ENCODE results near the gene CTNNBL1. TPM values are rescaled to one million over a fixed set of nuclear protein-coding genes. Genes with fewer than 3 reads are reported as not detected.

Gene CTNNBL1
- total RNA-seq, 6 experiments from 2014 or later = 16.3 to 41.8 (median 28.8) TPM

DNA sequence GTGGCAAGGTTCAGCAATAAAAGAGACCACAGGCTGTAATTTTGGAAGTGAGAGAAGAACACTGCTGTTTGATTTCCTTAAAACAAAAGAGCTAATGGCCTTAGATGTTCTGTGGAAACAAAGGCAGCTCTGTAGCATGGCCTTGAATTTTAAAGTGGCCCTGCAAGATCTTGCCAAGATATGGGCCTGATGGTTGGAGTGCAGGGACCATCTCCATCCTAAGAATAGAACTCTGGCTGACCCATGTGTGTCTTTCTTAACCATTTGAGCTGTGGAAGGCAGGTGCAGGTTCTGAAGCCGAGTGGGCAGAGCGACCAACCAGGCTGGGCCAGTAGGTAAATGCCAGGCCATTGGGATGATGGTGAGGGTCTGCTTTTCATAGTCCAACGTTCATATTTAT is 135.3 kb downstream of the CTNNBL1 start:
- intact Hi-C loops (cut with DNase I) = no loop called here
- Histone ChIP-seq H3K36me3 (no peaks in the 10 kb centered on the region), H3K4me1 (no peaks in the 10 kb centered on the region), H3K27me3 (no peaks in the 10 kb centered on the region), H3K9me3 (no peaks in the 10 kb centered on the region), H3K27ac (no peak overlapping the region), H3K4me3 (no peak overlapping the region)
- ATAC-seq (no peak), DNase-seq (no peak)
- TF ChIP-seq POLR2A (IDR thresholded peaks at IDR 0.05) = no peak
- TF ChIP-seq, protein P1, sequence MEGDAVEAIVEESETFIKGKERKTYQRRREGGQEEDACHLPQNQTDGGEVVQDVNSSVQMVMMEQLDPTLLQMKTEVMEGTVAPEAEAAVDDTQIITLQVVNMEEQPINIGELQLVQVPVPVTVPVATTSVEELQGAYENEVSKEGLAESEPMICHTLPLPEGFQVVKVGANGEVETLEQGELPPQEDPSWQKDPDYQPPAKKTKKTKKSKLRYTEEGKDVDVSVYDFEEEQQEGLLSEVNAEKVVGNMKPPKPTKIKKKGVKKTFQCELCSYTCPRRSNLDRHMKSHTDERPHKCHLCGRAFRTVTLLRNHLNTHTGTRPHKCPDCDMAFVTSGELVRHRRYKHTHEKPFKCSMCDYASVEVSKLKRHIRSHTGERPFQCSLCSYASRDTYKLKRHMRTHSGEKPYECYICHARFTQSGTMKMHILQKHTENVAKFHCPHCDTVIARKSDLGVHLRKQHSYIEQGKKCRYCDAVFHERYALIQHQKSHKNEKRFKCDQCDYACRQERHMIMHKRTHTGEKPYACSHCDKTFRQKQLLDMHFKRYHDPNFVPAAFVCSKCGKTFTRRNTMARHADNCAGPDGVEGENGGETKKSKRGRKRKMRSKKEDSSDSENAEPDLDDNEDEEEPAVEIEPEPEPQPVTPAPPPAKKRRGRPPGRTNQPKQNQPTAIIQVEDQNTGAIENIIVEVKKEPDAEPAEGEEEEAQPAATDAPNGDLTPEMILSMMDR (IDR thresholded peaks at IDR 0.05) = no peak
- 100% methylated on average over 2 of the region's 3 CpGs for WGBS (ENCODE audit: insufficient coverage, low coverage, low lambda C conversion rate, missing lambda C conversion rate)

DNA sequence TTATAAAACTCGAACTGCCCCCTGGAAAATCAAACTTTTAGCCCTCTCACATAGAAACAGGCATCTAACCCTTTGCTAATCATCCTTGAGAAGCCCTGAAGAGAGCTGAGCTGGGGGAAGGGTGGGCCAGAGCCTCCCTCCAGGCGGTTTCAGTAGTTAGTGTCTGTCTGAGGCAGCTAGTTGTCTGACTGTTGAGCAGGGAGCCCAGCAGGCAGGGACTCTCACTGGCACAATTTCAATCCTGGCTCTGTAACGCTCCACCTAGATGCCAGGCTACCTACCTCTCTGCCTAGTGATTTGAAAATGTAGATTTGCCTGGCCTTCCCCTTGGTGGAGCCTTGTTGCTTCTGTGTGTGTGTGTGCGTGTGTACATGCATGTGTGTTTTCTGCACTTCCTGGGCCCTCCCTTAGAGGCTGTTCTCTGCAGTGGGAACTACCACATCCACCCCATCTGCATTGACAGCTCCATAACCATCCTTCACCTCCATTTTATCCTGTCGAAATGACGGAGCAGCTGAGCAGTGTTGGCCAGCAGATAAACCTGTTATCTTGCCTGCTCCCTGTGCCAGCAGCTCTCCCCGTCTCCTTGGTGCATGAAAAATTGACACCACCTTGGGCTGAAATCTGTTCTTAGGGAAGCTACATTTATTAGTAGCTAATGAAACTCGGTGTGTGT is 139.5 kb downstream of the CTNNBL1 start:
- H3K27me3 ChIP-seq = no peaks in the 10 kb centered on the region
- no peaks in the 10 kb centered on the region for H3K9me3 ChIP-seq
- no peaks in the 10 kb centered on the region for H3K36me3 ChIP-seq
- TF ChIP-seq, protein P1 (IDR thresholded peaks at IDR 0.05) = no peak
- TF ChIP-seq POLR2A (IDR thresholded peaks at IDR 0.05) = no peak
- no peak for ATAC-seq
- no peaks in the 10 kb centered on the region for H3K4me1 ChIP-seq
- no peak overlapping the region for H3K27ac ChIP-seq
- intact Hi-C loops (cut with DNase I) = no loop called here
- 100% methylated on average over 5 of the region's 8 CpGs for WGBS (ENCODE audit: insufficient coverage, low coverage, low lambda C conversion rate, missing lambda C conversion rate)
- no peak overlapping the region for H3K4me3 ChIP-seq
- no peak for DNase-seq

DNA sequence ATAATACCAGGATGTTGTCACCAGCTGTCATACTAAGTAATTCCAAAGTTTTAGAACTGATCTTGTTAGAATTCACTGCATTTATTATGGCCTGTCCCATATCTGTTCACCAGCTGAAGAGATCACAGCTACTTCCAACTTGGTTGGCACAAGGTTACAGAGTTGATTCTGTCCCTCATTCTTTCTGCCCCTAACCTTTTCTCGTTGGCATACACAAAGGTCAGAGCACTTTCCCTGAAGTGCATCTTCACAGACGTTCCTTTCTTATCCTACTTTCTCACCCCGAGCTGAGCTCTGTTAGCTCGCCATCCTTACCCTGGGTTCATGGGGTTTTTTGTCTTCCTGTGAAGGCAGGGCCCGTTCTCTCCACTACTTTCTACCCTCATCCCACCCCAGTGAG is 143.1 kb downstream of the CTNNBL1 start:
- no peak for DNase-seq
- H3K36me3 ChIP-seq = no peaks in the 10 kb centered on the region
- H3K4me1 ChIP-seq = no peaks in the 10 kb centered on the region
- no peak for ATAC-seq
- TF ChIP-seq POLR2A (IDR thresholded peaks at IDR 0.05) = no peak
- TF ChIP-seq, protein P1 (IDR thresholded peaks at IDR 0.05) = no peak
- no peaks in the 10 kb centered on the region for H3K9me3 ChIP-seq
- H3K27me3 ChIP-seq = no peaks in the 10 kb centered on the region
- no peak overlapping the region for H3K27ac ChIP-seq
- WGBS (ENCODE audit: insufficient coverage, low coverage, low lambda C conversion rate, missing lambda C conversion rate) = 92% methylated on average over 5 of the region's 5 CpGs
- intact Hi-C loops (cut with DNase I) = no loop called here
- no peak overlapping the region for H3K4me3 ChIP-seq

DNA sequence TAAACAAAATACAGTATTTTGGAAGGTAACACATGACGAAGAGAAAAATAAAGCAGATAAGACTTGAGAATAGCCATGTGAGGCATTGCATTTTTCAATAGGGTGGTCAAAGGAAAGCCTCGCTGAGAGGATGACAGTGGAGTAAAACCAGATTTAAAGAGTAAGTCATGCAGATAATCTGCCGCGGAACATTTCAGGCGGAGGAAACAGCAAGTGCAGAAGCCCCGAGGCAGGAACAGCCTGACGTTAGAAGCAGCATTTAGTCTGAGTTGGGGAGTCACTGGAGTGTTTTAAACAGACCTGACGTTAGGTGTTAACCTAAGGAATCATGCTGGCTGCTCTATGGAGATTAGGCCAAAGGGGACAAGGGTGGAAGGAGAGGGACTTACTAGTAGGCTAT is 144.1 kb downstream of the CTNNBL1 start:
- intact Hi-C loops (cut with DNase I) = no loop called here
- TF ChIP-seq POLR2A (IDR thresholded peaks at IDR 0.05) = no peak
- TF ChIP-seq, protein P1 (IDR thresholded peaks at IDR 0.05) = no peak
- Histone ChIP-seq H3K4me3 (no peak overlapping the region), H3K4me1 (no peaks in the 10 kb centered on the region), H3K9me3 (no peaks in the 10 kb centered on the region), H3K27me3 (no peaks in the 10 kb centered on the region), H3K27ac (no peak overlapping the region), H3K36me3 (peaks cover 0 to 8% (median 0%) of the 10 kb centered on the region in 4 donors)
- ATAC-seq (no peak), DNase-seq (no peak)
- 87% methylated on average over 6 of the region's 8 CpGs for WGBS (ENCODE audit: insufficient coverage, low coverage, low lambda C conversion rate, missing lambda C conversion rate)
